Stimulated activated CD4-positive, alpha-beta T cell treated with anti-CD3 and anti-CD28 coated beads, TNF-alpha, amount 100 ng/mL, for 24 hours (primary cell): Measurements from ENCODE around the gene DCAF12L2.
"Not testable (repeated sequence)": the region's sequence is repeated elsewhere in the genome, so short reads cannot be mapped to it uniquely, and the experiment has no call there.

Experiments
- DNase-seq, 3 experiments: peaks; one replicate each; pipeline ENCODE4 v3.0.0-alpha.2; 2020; ENCODE audit warnings: low read depth in 3 of 3

The DCAF12L2 gene

DNA sequence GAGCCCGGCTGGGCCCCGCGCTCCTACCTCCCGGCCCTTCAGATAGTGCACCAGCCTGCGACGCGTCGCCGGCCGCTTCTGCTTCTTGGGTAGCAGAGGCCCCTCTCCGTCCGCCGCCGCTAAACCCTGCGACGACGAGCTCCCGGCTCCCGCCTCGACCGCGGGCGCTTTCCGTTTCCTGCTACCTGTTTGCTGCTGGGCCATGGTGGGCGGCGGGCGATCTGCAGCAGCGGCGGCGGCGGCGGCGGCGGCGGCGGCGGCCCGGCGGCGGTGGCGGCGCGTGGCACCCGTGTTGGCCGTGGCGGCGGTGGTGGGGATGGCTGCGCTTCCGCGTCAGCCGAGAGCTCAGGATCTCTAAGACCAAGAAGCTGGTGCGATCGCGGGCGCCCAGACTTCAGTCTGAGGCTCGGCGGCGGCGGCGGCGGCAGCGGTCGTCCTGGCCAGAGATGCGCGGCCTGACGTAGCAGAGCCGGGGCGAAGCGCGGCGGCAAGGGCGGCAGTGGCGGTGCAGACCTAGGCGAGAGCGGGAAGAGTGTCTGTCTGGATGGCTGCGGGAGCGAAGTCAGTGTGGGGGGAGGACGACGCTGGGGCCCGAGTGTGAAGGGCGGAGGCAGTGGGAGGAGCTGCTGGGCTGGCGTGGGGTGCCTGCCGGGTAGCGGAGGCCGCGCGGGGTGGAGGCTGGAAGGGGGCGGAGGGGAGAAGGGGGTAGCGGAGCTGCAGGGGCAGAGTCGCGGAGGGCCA is at the start of gene DCAF12L2:
TSS of gene DCAF12L2 (minus strand) at position 569 of the 741 bp plus-strand sequence. CDS start at position 204, 365 bp downstream.
- DNase-seq: peak in 1 of 3 experiments; percentile 1

DNA sequence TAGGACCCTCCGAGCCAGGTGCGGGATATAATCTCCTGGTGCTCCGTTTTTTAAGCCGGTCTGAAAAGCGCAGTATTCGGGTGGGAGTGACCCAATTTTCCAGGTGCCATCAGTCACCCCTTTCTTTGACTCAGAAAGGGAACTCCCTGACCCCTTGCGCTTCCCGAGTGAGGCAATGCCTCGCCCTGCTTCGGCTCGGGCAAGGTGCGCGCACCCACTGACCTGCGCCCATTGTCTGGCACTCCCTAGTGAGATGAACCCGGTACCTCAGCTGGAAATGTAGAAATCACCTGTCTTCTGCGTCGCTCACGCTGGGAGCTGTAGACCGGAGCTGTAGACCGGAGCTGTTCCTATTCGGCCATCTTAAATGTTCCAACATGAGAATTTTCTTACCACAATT is 24.8 kb upstream of the DCAF12L2 start:
- not testable (repeated sequence) for DNase-seq

DNA sequence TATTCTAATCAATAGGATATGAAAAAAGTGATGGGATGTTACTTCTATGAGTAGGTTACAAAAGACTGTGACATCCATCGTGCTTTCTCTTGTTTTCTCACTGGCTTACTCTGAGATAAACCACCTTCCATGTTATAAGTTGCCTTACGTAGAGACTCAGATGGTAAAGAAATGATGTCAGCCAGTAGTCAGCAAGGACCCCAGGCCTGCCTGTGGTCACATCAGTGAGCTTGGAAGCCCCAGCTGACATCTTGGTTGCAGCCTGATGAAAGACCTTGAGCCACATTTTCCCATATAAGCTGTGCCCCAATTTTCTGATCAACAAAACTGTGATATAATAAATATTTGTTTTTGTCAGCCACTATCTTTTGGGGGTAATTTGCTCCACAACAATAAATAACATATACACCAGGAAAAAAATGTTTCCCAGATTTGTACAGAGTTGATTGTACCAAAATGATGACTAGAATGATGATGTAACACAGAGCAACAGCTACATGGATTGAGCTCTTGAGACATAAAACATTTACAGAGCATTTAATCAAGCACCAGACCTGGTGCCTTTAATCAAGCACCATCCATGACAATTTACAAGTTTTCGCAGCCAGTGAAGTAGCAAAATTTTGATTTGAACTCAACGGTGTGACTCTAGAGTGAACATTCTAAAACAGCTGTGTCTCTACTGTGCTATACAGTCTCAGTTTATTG is 11.2 kb upstream of the DCAF12L2 start:
- no peak for DNase-seq

DNA sequence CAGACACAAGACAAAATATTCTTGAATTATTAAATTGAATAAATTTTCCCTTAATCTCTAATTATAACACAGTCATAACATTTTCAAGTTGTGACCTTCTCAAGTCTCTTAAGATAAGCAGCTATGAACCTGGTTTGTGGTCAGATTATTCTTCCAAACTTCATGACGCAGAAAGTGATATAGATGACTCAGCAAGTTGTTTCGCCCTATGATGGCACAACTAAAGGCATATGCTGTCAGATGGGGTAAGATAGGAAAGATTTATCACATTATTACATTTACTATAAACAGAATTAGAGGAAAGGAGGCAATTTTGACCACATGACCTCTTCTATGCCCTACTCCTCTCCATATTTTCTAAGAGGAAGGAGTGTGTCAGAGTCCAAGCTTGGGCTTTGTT is 4.6 kb upstream of the DCAF12L2 start:
- DNase-seq: no peak

DNA sequence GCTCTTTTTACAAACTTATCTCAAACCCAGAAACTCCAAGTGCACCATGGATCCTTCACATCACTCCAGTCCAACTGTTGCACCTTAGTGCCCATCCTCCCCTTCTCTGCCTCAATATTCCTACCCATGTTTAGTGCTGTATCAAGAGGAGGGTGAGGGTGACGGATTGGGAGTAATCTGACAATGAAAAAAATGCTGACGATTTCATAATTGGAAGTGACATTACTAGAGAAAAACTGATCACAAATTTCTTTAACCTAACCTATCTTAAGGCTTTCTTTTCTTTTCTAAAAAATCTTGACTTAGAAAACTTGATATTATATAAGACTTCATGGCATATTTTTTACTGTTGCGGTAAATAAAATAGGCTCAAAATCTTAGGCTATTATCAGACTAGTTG is 1.5 kb upstream of the DCAF12L2 start:
- DNase-seq: no peak

DNA sequence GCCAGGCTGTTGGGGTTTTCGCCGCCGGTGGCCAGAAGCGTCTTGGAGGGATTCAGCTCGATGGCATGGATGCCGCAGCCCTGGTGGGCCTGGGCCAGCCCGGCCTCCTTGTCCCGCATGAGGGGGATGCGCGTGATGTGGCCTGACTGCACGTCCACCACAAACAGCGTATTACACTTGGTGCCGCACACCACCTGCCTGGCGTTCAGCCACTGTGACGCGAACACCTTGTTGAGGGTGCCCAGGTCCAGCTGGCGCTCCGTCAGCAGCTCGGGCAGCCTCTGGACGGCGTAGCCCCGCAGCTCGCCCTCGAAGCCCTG is 728 bp downstream of the DCAF12L2 start:
- no peak for DNase-seq

DNA sequence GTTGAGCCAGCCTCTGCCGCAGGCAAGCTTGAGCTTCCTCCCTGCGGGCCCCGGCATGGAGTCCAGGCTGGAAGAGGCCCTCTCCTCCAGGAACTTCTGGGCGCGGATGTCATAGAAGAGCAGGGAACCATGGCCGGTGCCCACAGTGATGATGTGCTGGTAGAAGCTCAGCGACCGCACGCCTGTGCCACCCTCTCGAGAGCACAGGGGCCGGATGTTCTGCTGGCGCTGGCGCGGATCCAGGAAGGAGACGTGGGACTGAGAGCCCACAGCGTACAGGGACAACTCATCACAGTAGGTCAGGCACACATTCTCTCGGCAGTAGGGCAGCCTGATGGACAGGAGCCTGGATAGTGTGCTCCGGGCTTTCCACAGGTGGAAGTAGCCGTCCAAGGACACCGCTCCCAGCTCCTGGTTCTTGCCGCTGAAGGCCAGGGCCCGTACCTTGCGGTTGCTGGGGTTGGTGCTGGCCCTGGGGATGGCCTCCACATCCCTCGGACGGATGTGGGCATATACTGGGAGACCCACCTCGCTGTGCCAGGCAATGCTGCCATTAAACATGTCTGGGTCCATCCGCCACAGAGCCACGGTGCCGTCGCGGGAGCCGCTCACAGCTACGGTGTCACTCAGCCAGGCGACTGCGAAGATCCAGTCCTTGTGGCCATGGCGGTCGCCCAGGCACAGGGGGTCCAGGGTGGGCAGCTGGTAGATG is 1.2 kb downstream of the DCAF12L2 start:
- DNase-seq: no peak

DNA sequence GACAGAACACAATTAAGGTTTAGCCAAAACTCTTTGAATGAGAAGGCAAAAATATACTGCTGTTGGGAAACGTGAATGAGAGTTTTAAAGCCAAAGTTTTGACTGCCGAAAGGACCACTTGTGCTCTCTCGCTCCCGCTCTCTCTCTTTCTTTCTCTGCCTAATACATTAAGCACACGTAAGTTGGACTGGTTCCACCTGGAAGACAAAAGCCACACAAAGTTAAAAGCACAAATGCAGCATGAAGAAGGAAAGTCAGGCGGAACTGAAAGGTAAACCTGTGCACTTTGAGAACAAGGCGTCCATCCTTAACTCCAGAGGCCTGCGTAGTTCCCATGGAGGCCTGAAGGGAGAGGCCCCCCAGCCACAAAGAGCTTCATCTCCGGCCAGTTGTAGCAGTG is 1.9 kb downstream of the DCAF12L2 start:
- no peak for DNase-seq

DNA sequence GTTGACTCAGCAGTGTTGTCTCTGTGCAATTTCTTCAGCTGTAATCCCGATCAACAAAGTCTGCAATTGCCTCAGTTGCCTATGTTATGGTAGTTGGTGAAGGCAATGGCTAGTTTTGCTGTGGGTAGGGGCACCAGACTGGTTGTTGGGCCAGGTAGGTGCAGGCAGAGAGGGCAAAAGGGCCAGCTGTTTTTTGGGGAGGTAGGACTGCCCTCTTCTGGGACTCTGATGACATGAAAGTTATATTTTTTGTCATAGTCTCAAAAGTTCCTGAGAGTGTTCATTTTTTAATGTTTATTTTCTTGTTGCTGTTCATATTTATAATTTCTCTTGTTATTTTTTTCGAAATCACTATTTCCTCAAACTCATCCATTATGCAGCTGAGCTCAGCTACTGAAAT is 25.1 kb downstream of the DCAF12L2 start:
- DNase-seq: no peak

DNA sequence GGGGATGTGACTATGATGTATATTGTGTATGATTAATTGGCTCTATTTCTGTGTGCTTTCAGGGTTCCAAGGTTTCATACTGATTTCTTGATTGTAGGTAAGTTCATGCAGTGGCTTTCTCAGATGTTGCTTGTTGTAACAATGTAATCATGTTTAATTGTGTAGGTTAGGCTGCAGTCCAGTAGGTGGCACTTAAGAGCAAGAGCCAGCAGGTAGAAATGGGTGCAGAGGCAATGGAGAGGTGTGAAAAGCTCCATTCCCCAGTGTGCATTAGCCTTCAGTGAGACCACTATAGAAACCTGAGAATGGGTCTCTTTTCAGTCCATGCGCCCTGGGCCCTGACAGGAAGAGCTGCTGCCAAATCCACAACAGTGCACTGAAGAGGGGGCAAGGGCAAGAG is 28.2 kb downstream of the DCAF12L2 start:
- DNase-seq: no peak

DNA sequence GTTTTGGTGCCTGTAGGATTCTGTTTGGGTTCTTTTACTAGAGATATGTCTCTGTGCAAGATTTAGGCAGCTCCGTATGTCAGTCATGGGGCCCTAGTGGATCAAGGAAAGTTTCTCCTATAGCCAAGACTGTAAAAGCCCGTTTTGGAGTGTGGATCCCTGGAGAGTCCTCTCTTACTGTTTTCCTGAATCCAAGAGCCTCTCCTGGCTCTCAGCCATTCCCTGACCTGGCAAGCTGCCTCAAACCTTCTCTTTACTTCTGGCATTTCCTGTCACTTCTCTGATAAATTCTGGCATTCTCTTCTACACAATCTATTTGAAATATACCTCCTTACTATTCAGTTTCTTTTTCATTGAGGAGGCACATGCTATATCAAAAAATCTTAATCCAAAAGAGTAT is 41.4 kb downstream of the DCAF12L2 start:
- DNase-seq: no peak
